Measurements from ENCODE around the gene SLC7A14. TPM values are rescaled to one million over a fixed set of nuclear protein-coding genes. Genes with fewer than 3 reads are reported as not detected.

Gene SLC7A14
- not detected in 2 replicates for total RNA-seq

- DNase-seq (ENCODE audit: low spot score): no peak
- Mint-ChIP-seq H3K4me1 (ENCODE audit: low read depth) (peaks cover 3% of the 10 kb centered on the region), H3K27ac (no peak within 1 kb of the TSS), H3K9me3 (no peaks in the 10 kb centered on the region), H3K4me3 (ENCODE audit: low read depth) (no peak within 1 kb of the TSS), H3K27me3 (ENCODE audit: low read depth) (peaks cover 52% of the 10 kb centered on the region), H3K36me3 (ENCODE audit: low read depth) (no peaks in the 10 kb centered on the region)
- intact Hi-C loops (cut with micrococcal nuclease): loop anchor here (10.0 kb wide), 2 partner anchors 171 to 1859 kb away; partner anchors contain the start of genes CLDN11 and GHSR
These were observed at the start of gene SLC7A14 for GRCh38 chr3:170585937-170586310. Gene SLC7A14 (minus strand): TSS chr3:170586075. CDS start chr3:170526936, 59,139 bp downstream.

GRCh38 chr3:170635385-170635735 is 49.5 kb upstream of the SLC7A14 start:
- Mint-ChIP-seq H3K4me3 (ENCODE audit: low read depth) (no peak overlapping the region), H3K4me1 (ENCODE audit: low read depth) (peaks cover 8% of the 10 kb centered on the region), H3K9me3 (no peaks in the 10 kb centered on the region), H3K27ac (no peak overlapping the region), H3K27me3 (ENCODE audit: low read depth) (peaks cover 14% of the 10 kb centered on the region), H3K36me3 (ENCODE audit: low read depth) (no peaks in the 10 kb centered on the region)
- intact Hi-C loops (cut with micrococcal nuclease): no loop called here
- no peak for DNase-seq (ENCODE audit: low spot score)

GRCh38 chr3:170634663-170635384 is 48.9 kb upstream of the SLC7A14 start:
- Mint-ChIP-seq H3K4me1 (ENCODE audit: low read depth) (peaks cover 8% of the 10 kb centered on the region), H3K9me3 (no peaks in the 10 kb centered on the region), H3K27ac (no peak overlapping the region)

GRCh38 chr3:170633573-170633972 is 47.7 kb upstream of the SLC7A14 start:
- Mint-ChIP-seq H3K36me3 (ENCODE audit: low read depth) (no peaks in the 10 kb centered on the region), H3K9me3 (no peaks in the 10 kb centered on the region), H3K27me3 (ENCODE audit: low read depth) (peaks cover 23% of the 10 kb centered on the region), H3K27ac (no peak overlapping the region), H3K4me3 (ENCODE audit: low read depth) (no peak overlapping the region), H3K4me1 (ENCODE audit: low read depth) (peaks cover 8% of the 10 kb centered on the region)
- DNase-seq (ENCODE audit: low spot score): no peak
- intact Hi-C loops (cut with micrococcal nuclease): loop anchor here (2.0 to 5.0 kb wide), 2 partner anchors 59 to 61 kb away; no protein-coding TSS in a partner anchor

More at GRCh38 chr3:170634663-170635384, 48.9 kb upstream of the SLC7A14 start:
- no peak for DNase-seq (ENCODE audit: low spot score)
- Mint-ChIP-seq H3K4me3 (ENCODE audit: low read depth) (no peak overlapping the region), H3K27me3 (ENCODE audit: low read depth) (peaks cover 14% of the 10 kb centered on the region), H3K36me3 (ENCODE audit: low read depth) (no peaks in the 10 kb centered on the region)
- intact Hi-C loops (cut with micrococcal nuclease): loop anchor here (5.0 kb wide), 1 partner anchor 57 kb away; no protein-coding TSS in a partner anchor

GRCh38 chr3:170632780-170633179 is 46.9 kb upstream of the SLC7A14 start:
- intact Hi-C loops (cut with micrococcal nuclease): loop anchor here (2.0 to 5.0 kb wide), 2 partner anchors 60 kb away; no protein-coding TSS in a partner anchor
- Mint-ChIP-seq H3K27ac (no peak overlapping the region), H3K4me3 (ENCODE audit: low read depth) (no peak overlapping the region), H3K4me1 (ENCODE audit: low read depth) (peaks cover 8% of the 10 kb centered on the region), H3K9me3 (no peaks in the 10 kb centered on the region), H3K27me3 (ENCODE audit: low read depth) (peaks cover 23% of the 10 kb centered on the region), H3K36me3 (ENCODE audit: low read depth) (no peaks in the 10 kb centered on the region)
- no peak for DNase-seq (ENCODE audit: low spot score)

GRCh38 chr3:170631755-170632488 is 46.0 kb upstream of the SLC7A14 start:
- Mint-ChIP-seq H3K4me1 (ENCODE audit: low read depth) (peaks cover 8% of the 10 kb centered on the region), H3K4me3 (ENCODE audit: low read depth) (no peak overlapping the region), H3K36me3 (ENCODE audit: low read depth) (no peaks in the 10 kb centered on the region), H3K27ac (no peak overlapping the region), H3K27me3 (ENCODE audit: low read depth) (peaks cover 23% of the 10 kb centered on the region), H3K9me3 (no peaks in the 10 kb centered on the region)
- no peak for DNase-seq (ENCODE audit: low spot score)
- intact Hi-C loops (cut with micrococcal nuclease): loop anchor here (2.0 to 5.0 kb wide), 2 partner anchors 59 to 60 kb away; no protein-coding TSS in a partner anchor

- H3K4me3 Mint-ChIP-seq (ENCODE audit: low read depth): no peak overlapping the region
- no peak overlapping the region for H3K27ac Mint-ChIP-seq
- peaks cover 28% of the 10 kb centered on the region for H3K27me3 Mint-ChIP-seq (ENCODE audit: low read depth)
- intact Hi-C loops (cut with micrococcal nuclease): no loop called here
- DNase-seq (ENCODE audit: low spot score): no peak
- H3K36me3 Mint-ChIP-seq (ENCODE audit: low read depth): no peaks in the 10 kb centered on the region
- no peaks in the 10 kb centered on the region for H3K4me1 Mint-ChIP-seq (ENCODE audit: low read depth)
- H3K9me3 Mint-ChIP-seq: no peaks in the 10 kb centered on the region
These were observed 37.6 kb upstream of the SLC7A14 start for GRCh38 chr3:170623524-170623923.

GRCh38 chr3:170622369-170623159 is 36.7 kb upstream of the SLC7A14 start:
- Mint-ChIP-seq H3K4me1 (ENCODE audit: low read depth) (no peaks in the 10 kb centered on the region), H3K9me3 (no peaks in the 10 kb centered on the region), H3K4me3 (ENCODE audit: low read depth) (no peak overlapping the region), H3K36me3 (ENCODE audit: low read depth) (no peaks in the 10 kb centered on the region), H3K27me3 (ENCODE audit: low read depth) (peaks cover 28% of the 10 kb centered on the region), H3K27ac (no peak overlapping the region)
- intact Hi-C loops (cut with micrococcal nuclease): no loop called here
- no peak for DNase-seq (ENCODE audit: low spot score)

GRCh38 chr3:170621256-170621655 is 35.4 kb upstream of the SLC7A14 start:
- no peaks in the 10 kb centered on the region for H3K4me1 Mint-ChIP-seq (ENCODE audit: low read depth)
- no peak overlapping the region for H3K27ac Mint-ChIP-seq
- no peak for DNase-seq (ENCODE audit: low spot score)
- H3K9me3 Mint-ChIP-seq: no peaks in the 10 kb centered on the region
- intact Hi-C loops (cut with micrococcal nuclease): no loop called here
- H3K27me3 Mint-ChIP-seq (ENCODE audit: low read depth): peaks cover 28% of the 10 kb centered on the region
- H3K4me3 Mint-ChIP-seq (ENCODE audit: low read depth): no peak overlapping the region
- no peaks in the 10 kb centered on the region for H3K36me3 Mint-ChIP-seq (ENCODE audit: low read depth)

- Mint-ChIP-seq H3K27me3 (ENCODE audit: low read depth) (peaks cover 17% of the 10 kb centered on the region), H3K36me3 (ENCODE audit: low read depth) (no peaks in the 10 kb centered on the region), H3K4me3 (ENCODE audit: low read depth) (no peak overlapping the region), H3K9me3 (no peaks in the 10 kb centered on the region), H3K27ac (no peak overlapping the region), H3K4me1 (ENCODE audit: low read depth) (peaks cover 2% of the 10 kb centered on the region)
- DNase-seq (ENCODE audit: low spot score): no peak
- intact Hi-C loops (cut with micrococcal nuclease): loop anchor here (1.0 kb wide), 1 partner anchor 11 kb away; no protein-coding TSS in a partner anchor
These were observed 28.5 kb upstream of the SLC7A14 start for GRCh38 chr3:170614214-170614966.

GRCh38 chr3:170611751-170612150 is 25.9 kb upstream of the SLC7A14 start:
- Mint-ChIP-seq H3K36me3 (ENCODE audit: low read depth) (no peaks in the 10 kb centered on the region), H3K9me3 (no peaks in the 10 kb centered on the region), H3K4me1 (ENCODE audit: low read depth) (peaks cover 2% of the 10 kb centered on the region), H3K27ac (no peak overlapping the region), H3K4me3 (ENCODE audit: low read depth) (no peak overlapping the region), H3K27me3 (ENCODE audit: low read depth) (peaks cover 16% of the 10 kb centered on the region)
- intact Hi-C loops (cut with micrococcal nuclease): no loop called here
- DNase-seq (ENCODE audit: low spot score): no peak

- no peak for DNase-seq (ENCODE audit: low spot score)
- H3K4me1 Mint-ChIP-seq (ENCODE audit: low read depth): peaks cover 2% of the 10 kb centered on the region
- intact Hi-C loops (cut with micrococcal nuclease): no loop called here
- H3K27ac Mint-ChIP-seq: no peak overlapping the region
- H3K36me3 Mint-ChIP-seq (ENCODE audit: low read depth): no peaks in the 10 kb centered on the region
- no peaks in the 10 kb centered on the region for H3K9me3 Mint-ChIP-seq
- peaks cover 19% of the 10 kb centered on the region for H3K27me3 Mint-ChIP-seq (ENCODE audit: low read depth)
- no peak overlapping the region for H3K4me3 Mint-ChIP-seq (ENCODE audit: low read depth)
These were observed 24.5 kb upstream of the SLC7A14 start for GRCh38 chr3:170610321-170610884.

Measured in activated T-helper 2 cell treated with anti-CD3 and anti-CD28 coated beads, Interferon-gamma antibody, Interleukin-2, Interleukin-4, amounts not matched to agents 10 μg/mL and 5 μg/mL and 100 μg/mL, durations not matched to agents 14 hours and 24 hours and 36 hours (primary cell).